Right cardiac atrium (tissue), 5 donors: ENCODE results near the gene FRS3. TPM values are rescaled to one million over a fixed set of nuclear protein-coding genes. Genes with fewer than 3 reads are reported as not detected.

Experiments used
- ATAC-seq, 2 donors: fragments of 200-7000 bp; cut with Tn5 transposase; one replicate each; pipeline versions ENCODE4 v1.8.0 to v1.9.1; 2020; ENCODE audit warnings: moderate library complexity in 2 of 2, mild to moderate bottlenecking in 1 of 2
- DNase-seq, 3 donors: peaks; one replicate each; pipeline ENCODE4 v3.0.0-alpha.2; 2020
- H3K27ac ChIP-seq: one replicate; pipeline ENCODE4 v1.5.1; 2013; ENCODE audit warnings: mild to moderate bottlenecking, low read length, control low read depth, moderate library complexity
- H3K27me3 ChIP-seq: one replicate; pipeline ENCODE4 v1.6.1; 2013; ENCODE audit not compliant: control insufficient read depth, insufficient read depth
- H3K4me1 ChIP-seq: one replicate; pipeline ENCODE4 v1.6.1; 2013; ENCODE audit warnings: low read length; ENCODE audit not compliant: control insufficient read depth, insufficient read depth
- H3K4me3 ChIP-seq: one replicate; pipeline ENCODE4 v1.5.1; 2013; ENCODE audit warnings: low read length, control low read depth
- H3K9me3 ChIP-seq: one replicate; pipeline ENCODE4 v1.6.1; 2013; ENCODE audit warnings: low read length; ENCODE audit not compliant: control insufficient read depth
- WGBS: extraction: QIAGEN DNeasy Blood & Tissue Kit; methylation state at CpG from one replicate; pipeline ENCODE4 v1.1.7; 2013; 5-methylcytosine and 5-hydroxymethylcytosine counted together
- intact Hi-C, 4 donors: fragments of 100-400 bp; cut with DNase I; formaldehyde crosslinking; loops; one replicate each; pipeline versions ENCODE4 v1.11.0 to v1.14.0; 2022 to 2023
- polyA plus RNA-seq: library from polyadenylated mRNA; stranded (reverse); fragments of 200-250 nt; gene quantifications from one replicate; pipeline ENCODE4 v1.2.3, GENCODE V29; 2013
- total RNA-seq, 4 donors: library from RNA; stranded (reverse); fragmentation: NEBNext Ultra II Directional; extraction: Animal tissue kit (Norgen Biotek cat#: 25700); gene quantifications; one replicate each; pipeline ENCODE4 v1.2.1, GENCODE V29; 2021
- donor health status: healthy with polysubstance abuse.
- donor health status: DM: no; HTN: yes; CAD: no.
- donor health status: DM: no; HTN: no; CAD: no.
- donor health status: DM: no; HTN: yes; CAD: no; lungs with severe emphysema.
- donor health status: DM: yes; HTN: yes; CAD: no.

FRS3 gene
- total and polyA plus RNA-seq, 5 donors = 3.7 to 6.9 (median 5.1) TPM

DNA sequence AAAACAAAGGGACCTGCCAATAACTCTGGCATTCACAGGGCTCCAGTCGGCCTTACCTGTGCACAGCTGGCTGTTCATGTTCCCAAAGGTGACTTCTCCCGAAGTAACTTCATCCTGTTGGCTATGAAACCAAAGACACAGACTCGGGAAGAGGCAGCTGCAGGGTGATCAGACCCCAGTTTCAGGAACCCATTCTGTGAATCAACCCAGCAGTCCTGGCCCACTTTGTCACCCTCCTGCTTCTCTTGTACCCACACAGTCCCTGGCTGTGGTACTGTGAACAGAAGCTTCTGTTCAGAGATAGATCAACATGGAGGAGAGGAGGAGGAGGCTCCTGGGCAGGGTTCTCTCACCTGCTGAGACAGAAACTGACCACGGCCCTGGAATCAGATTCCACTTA lies 23.8 kb downstream of the FRS3 start:
- no peak overlapping the region for H3K4me3 ChIP-seq
- WGBS = 80% methylated on average over 4 of the region's 4 CpGs
- no peaks in the 10 kb centered on the region for H3K4me1 ChIP-seq
- intact Hi-C loops = no loop called here
- H3K27ac ChIP-seq = no peak overlapping the region
- ATAC-seq (no peak), DNase-seq (no peak)
- no peaks in the 10 kb centered on the region for H3K9me3 ChIP-seq
- H3K27me3 ChIP-seq = no peaks in the 10 kb centered on the region

DNA sequence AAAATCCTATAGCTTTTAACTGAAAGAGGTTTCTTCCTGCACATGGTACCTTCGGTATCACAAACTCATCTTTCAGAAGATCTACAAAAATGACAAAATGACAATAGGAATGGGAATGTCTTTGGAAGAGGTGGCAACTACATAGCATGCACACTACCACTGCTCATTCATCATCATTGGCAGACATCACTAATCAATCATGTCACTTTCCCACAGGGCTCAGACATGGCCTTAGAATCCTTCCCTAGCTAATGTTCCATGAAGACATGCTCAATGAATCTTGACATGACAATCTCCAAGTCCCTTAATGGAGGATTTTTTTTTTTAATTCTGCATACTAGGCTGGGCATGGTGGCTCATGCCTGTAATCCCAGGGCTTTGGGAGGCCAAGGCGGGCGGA lies 29.3 kb downstream of the FRS3 start:
- DNase-seq (no peak), ATAC-seq (no peak)
- H3K4me1 ChIP-seq = no peaks in the 10 kb centered on the region
- no peak overlapping the region for H3K27ac ChIP-seq
- WGBS = 97% methylated on average over 3 of the region's 3 CpGs
- no peaks in the 10 kb centered on the region for H3K27me3 ChIP-seq
- no peaks in the 10 kb centered on the region for H3K9me3 ChIP-seq
- H3K4me3 ChIP-seq = no peak overlapping the region
- intact Hi-C loops = no loop called here

DNA sequence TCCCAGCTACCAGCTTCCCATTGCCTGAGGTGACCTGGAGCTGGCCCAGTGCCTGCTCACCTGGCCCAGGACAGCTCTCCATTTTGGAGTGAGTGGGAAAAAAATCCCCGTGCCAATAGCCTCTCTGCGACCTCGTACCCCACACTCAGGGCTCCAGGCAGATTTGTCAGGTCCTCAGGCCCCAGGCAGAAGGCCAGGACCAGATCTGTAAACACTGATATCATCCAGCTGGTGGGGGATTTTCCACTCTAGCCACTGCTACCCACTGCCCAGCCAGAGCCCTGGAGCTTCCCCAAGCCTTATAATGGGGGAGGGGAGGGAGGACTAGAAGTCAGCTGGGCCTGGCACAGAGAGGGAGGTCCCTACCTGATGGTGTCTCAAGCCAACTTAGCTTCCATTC lies 31.2 kb downstream of the FRS3 start:
- H3K27me3 ChIP-seq = no peaks in the 10 kb centered on the region
- DNase-seq = no peak
- H3K4me1 ChIP-seq = no peaks in the 10 kb centered on the region
- H3K9me3 ChIP-seq = no peaks in the 10 kb centered on the region
- H3K4me3 ChIP-seq = no peak overlapping the region
- WGBS = 79% methylated on average over 3 of the region's 3 CpGs
- ATAC-seq = peak in 1 of 2 donors; percentile 19
- no peak overlapping the region for H3K27ac ChIP-seq
- intact Hi-C loops = no loop called here

DNA sequence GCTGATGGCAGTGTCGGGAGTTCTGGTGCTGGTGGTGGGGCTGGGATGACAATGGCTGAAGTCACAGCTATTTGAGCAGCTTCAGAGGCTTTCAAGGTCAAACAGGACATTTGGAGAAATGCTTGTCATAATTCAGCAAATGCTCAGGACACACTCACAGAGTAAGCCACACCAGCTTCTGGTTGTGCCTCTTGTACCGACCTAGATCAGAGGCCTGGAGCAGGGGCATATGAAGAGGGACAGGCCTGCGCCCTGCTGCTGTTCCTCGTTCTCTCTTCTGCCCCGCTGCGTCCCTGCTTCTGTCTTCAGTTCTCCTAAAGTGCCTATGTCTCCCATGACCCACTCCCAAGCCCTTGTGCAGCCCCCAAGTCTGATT lies 31.6 kb downstream of the FRS3 start:
- Histone ChIP-seq H3K27ac (no peak overlapping the region), H3K9me3 (no peaks in the 10 kb centered on the region), H3K4me3 (no peak overlapping the region), H3K27me3 (no peaks in the 10 kb centered on the region), H3K4me1 (no peaks in the 10 kb centered on the region)
- DNase-seq (no peak), ATAC-seq (no peak)
- intact Hi-C loops = no loop called here
- WGBS = 93% methylated on average over 6 of the region's 6 CpGs

DNA sequence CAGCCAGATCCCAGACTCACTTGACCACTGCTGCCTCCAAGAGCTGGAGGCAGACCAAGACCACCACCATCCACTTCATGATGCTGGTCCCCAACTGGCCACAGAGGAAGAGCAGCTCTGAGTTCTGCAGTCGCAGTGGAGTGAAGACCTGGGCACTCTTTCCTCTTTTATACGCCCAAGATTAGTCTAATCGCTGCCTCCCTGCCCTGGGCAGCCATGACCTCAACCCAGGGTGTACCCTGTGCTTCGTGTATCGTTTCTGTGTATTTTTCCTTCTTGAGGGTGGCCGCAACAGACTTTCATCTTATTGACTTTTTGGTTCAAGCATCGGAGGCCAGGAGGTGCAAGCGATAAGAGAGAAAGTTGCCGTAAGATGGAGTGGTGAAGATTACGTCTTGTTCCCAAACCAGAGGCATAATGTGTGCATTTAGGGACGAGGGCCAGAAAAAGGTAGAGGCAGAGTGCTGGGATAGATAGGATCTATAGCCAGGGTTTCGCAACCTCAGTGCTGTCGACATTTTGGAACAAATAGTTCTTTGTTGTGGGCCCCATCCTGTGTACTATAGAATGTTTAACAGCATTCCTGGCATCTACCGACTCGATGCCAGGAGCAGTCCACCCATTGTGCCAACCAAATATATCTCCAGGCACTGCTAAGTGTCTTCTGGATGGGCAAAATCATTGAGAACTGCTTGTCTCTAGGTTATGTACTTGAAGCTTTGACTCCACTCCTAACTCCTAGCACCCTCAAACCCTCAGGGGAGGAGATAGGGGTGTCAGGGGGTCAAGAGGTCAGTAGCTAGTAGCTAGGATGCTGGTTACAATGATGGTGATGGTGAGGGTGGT lies 32.2 kb downstream of the FRS3 start, which contains the start of gene PGC:
PGC (minus strand) TSS at position 142 of the 846 bp plus-strand sequence; CDS start at position 79, 63 bp downstream.
- H3K4me3 ChIP-seq = no peak within 1 kb of the TSS
- intact Hi-C loops = no loop called here
- no peaks in the 10 kb centered on the region for H3K9me3 ChIP-seq
- 89% methylated on average over 15 of the region's 15 CpGs for WGBS
- no peak for DNase-seq
- H3K27ac ChIP-seq = no peak within 1 kb of the TSS
- no peak for ATAC-seq
- H3K27me3 ChIP-seq = no peaks in the 10 kb centered on the region
- H3K4me1 ChIP-seq = no peaks in the 10 kb centered on the region

DNA sequence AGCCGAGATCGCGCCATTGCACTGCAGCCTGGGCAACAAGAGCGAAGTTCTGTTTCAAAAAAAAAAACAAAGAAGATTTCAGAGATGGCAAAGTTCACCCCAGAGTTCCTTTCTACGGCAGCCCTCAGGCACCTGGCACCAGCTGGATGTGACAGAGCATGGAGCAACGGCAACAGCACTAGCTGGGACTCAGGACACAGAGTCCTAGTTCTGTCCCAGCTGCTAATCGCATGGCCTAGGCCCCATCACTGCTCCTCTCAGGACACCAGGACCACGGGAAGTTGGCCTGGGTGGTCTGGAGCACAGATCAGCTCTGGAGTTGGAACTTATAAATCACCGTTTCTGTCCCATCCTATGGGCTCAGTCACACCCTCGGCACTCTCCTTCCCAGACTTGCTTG lies 33.6 kb downstream of the FRS3 start:
- 91% methylated on average over 10 of the region's 10 CpGs for WGBS
- Histone ChIP-seq H3K27me3 (no peaks in the 10 kb centered on the region), H3K9me3 (no peaks in the 10 kb centered on the region), H3K4me1 (no peaks in the 10 kb centered on the region), H3K4me3 (no peak overlapping the region), H3K27ac (no peak overlapping the region)
- no peak for ATAC-seq
- DNase-seq = no peak
- intact Hi-C loops = no loop called here

DNA sequence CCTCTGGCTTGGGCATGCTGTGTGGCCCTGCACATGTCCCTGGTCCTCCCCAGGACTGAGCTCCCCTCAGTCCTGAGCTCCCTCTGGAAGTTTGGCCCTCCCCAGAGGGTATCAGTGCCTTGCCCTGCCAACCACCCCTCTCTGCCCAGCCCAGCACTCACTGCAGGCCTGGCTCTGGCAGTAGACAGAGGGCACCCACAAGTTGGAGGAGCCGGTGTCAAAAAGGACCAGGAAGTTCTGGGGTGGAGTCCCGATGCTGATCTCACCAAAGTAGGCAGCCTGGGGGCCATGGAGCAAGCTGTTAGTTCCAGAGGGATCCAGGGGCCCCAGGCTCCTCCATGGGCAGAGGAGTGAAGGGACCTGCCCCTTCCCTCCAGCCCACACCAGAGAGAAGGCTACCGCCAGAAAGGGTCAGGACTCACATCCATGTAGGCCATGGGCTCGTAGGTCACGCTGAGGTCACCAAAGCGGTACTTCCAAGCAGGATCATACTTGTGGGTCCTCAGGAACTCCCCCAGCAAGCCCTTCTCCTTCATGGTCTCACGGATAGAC lies 35.4 kb downstream of the FRS3 start:
- DNase-seq (no peak), ATAC-seq (no peak)
- H3K27ac ChIP-seq = no peak overlapping the region
- intact Hi-C loops = no loop called here
- no peaks in the 10 kb centered on the region for H3K9me3 ChIP-seq
- H3K4me3 ChIP-seq = no peak overlapping the region
- 86% methylated on average over 7 of the region's 7 CpGs for WGBS
- H3K4me1 ChIP-seq = no peaks in the 10 kb centered on the region
- no peaks in the 10 kb centered on the region for H3K27me3 ChIP-seq

DNA sequence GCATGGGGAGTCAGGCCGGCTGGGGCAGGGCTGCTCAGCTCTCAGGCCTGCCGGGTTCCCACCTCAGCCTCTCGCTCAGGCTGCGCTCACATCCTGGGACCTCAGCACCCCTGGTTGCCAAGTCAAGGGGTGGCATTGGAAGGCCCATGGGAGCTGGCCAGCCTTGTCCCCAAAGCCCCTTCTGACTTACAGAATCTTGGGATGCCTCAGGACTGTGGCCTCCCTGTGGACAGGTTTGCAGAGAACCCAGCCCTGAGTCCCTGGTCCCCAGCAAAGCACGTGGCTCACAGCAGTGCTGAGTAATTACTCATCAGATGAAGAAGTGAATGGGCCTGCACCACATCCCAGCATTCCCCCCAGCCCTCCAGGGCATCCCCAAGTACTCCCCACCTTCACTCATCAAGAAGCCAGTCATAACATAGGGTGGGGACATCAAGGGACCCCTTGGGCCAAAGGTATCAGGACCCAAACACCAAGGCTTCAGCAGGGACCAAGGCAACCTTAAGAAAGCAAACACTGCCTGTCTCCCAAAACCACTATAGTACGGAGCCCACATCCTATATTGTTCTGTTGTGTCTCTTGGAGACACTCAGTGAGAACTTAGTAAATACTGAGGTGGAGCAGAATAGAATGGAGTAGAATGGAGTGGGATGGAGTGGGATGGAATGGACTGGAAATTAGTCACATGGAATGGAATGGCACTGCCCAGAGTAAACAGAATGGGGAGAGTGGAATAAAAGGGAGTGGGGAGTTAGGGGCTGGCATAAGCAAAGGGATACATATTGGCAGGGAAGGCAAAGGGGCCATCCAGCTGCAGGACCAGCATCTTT lies 36.1 kb downstream of the FRS3 start:
- intact Hi-C loops = no loop called here
- Histone ChIP-seq H3K9me3 (no peaks in the 10 kb centered on the region), H3K27me3 (no peaks in the 10 kb centered on the region), H3K4me3 (no peak overlapping the region), H3K4me1 (no peaks in the 10 kb centered on the region), H3K27ac (no peak overlapping the region)
- no peak for DNase-seq
- no peak for ATAC-seq
- 91% methylated on average over 6 of the region's 6 CpGs for WGBS

DNA sequence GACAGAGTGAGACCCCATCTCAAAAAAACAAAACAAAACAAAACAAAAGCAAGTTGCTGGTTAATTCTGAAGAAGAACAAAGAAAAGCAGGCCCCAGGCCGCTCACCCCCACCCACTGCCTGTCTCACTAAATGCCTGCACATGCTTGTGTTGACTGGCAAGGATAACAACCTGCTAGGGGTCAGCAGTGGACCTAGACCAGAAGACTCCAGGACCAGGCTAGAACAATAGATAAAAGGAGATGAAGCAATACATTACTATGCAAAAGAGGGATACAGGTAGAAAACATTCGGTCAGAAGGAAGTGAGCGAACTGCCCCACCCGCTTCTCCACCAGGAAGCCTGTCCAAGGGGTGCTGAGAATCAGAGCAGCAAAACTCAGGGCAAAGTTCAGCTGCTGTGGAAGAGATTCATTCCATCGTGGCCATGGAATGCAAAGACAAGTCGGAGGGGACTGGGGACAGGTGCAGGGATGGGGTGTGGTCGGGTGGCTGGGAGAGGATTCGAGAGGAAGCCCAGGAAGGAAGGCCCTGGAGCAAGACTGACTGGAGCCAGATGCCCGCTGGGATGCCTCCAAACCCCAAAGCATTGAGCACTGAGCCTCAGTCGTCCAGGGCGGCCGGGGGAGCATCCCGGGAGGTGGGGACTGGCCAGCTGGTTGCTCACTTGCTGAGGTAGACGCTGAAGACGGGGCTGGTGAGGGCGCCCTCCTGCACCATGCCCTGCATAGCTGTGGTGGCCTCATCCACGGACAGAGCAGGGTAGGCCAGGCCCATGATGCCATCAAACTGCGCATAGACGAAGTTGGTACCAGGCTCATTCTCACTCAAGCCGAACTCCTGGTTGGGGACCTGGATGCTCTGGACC lies 37.8 kb downstream of the FRS3 start:
- Histone ChIP-seq H3K27ac (no peak overlapping the region), H3K4me3 (no peak overlapping the region), H3K27me3 (no peaks in the 10 kb centered on the region), H3K9me3 (no peaks in the 10 kb centered on the region), H3K4me1 (no peaks in the 10 kb centered on the region)
- ATAC-seq (no peak), DNase-seq (no peak)
- WGBS = 86% methylated on average over 20 of the region's 20 CpGs
- intact Hi-C loops = no loop called here

DNA sequence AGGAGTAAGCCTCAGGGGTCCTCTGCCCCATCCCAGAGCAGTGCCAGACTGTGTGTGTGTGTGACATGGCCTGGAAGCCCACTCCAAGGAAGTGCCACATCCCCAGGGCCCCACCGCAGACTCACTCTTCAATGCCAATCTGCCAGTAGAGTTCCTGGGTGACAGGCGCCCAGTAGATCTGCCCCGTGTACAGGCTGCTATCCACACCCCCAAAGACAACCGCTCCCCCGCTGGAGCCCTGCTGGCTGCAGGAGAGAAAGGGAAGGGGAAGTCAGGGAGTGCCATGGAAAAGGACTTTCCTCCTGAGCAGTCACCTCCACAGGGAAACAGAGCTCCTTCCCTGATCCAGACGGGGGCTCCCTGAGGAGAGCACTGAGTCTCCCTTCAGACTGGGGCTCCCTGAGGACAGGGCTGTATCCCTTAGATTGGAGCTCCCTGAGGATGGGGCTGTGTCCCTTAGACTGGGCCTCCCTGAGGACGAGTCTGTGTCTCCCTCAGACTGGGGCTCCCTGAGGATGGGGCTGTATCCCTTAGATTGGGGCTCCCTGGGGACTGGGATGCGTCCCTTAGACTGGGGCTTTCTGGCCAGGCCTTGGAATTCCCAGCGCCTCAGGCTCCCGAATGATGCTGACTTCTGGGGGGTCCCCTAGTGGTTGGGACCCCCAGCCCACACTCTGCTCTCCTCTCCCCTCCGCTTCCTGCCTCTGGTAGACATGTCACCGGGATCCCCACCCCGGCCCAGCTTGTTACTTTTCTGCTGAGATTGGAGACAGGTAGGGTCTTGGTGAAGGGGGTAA lies 39.1 kb downstream of the FRS3 start:
- Histone ChIP-seq H3K27ac (no peak overlapping the region), H3K9me3 (no peaks in the 10 kb centered on the region), H3K4me3 (no peak overlapping the region), H3K27me3 (no peaks in the 10 kb centered on the region), H3K4me1 (no peaks in the 10 kb centered on the region)
- WGBS = 84% methylated on average over 13 of the region's 13 CpGs
- DNase-seq (no peak), ATAC-seq (no peak)
- intact Hi-C loops = no loop called here
